ENCODE measurements around the gene EHD2.

EHD2 gene

GRCh38 chr19:47790398-47790814 lies 77.2 kb downstream of the EHD2 start:
- FAIRE-seq (no peak), DNase-seq (ENCODE audit: insufficient read length, low spot score) (peak; percentile 52)
- TF ChIP-seq POLR2A (IDR thresholded peaks at IDR 0.05; ENCODE audit: low read depth, low read length), result no peak

GRCh38 chr19:47792616-47793015 lies 79.4 kb downstream of the EHD2 start:
- TF ChIP-seq POLR2A (IDR thresholded peaks at IDR 0.05; ENCODE audit: low read depth, low read length), result no peak
- FAIRE-seq, result no peak
- DNase-seq (ENCODE audit: insufficient read length, low spot score), result no peak

Data from H54 (cell line).